ENCODE measurements around the gene CDHR2. TPM values are rescaled to one million over a fixed set of nuclear protein-coding genes. Genes with fewer than 3 reads are reported as not detected.
A peak's percentile ranks its signal among the peaks of the same experiment; 100 is the strongest.

CDHR2 gene
- total and polyA plus RNA-seq, 4 experiments from 2014 or later, result 2.9 TPM; not detected in 2

DNA sequence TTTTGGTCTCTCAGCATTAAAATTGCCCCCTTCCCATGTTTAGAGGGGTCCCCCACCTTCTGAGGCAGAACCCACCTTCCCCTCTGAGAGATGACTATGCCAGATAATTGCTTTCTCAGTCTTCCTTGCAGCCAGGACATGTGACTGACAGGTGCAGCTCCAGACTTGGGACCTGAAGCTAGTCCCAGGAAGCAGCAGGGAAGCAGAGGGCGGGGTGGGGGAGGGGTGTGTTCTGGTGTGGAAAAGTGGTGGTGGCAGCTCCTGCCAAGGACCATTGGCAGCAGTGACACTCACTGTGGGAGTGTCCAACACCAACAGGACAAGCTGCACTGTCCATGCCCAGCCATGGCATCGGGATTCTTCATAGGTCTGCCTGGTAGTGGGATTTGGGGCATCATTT, 83.6 kb downstream of the CDHR2 start:
- no peak overlapping the region for H3K27ac ChIP-seq (ENCODE audit: low read depth, low read length)
- peaks cover 0 to 1% of the 10 kb centered on the region in 2 donors for H3K36me3 Mint-ChIP-seq
- POLR2A ChIA-PET (ENCODE audit: partially characterized antibody), result no interaction called here
- no peak for DNase-seq
- H3K27me3 Mint-ChIP-seq, result peaks cover 50 to 61% of the 10 kb centered on the region in 2 donors
- H3K9me3 Mint-ChIP-seq, result peaks cover 0 to 7% (median 4%) of the 10 kb centered on the region in 8 donors
- H3K36me3 ChIP-seq (ENCODE audit: insufficient read depth, low read length), result no peaks in the 10 kb centered on the region
- peaks cover 25% of the 10 kb centered on the region for H3K27me3 ChIP-seq (ENCODE audit: insufficient read depth, low read length)
- H3K4me3 ChIP-seq (ENCODE audit: low read length in 2 of 2), result no peak overlapping the region
- H3K27ac Mint-ChIP-seq, result no peak overlapping the region
- H3K9me3 ChIP-seq (ENCODE audit: control insufficient read depth in 1 of 2, low read length in 2 of 2), result no peaks in the 10 kb centered on the region
- H3K4me3 Mint-ChIP-seq, result no peak overlapping the region
- peaks cover 9 to 13% (median 11%) of the 10 kb centered on the region in 4 donors for H3K4me1 Mint-ChIP-seq
- CTCF ChIA-PET (ENCODE audit: partially characterized antibody), result interaction anchor here (1.1 kb wide), 1 partner anchor 27 kb away, joined by 3 read pairs; no protein-coding TSS in a partner anchor
- intact Hi-C loops (cut with micrococcal nuclease), result no loop called here
- peaks cover 16% of the 10 kb centered on the region for H3K4me1 ChIP-seq (ENCODE audit: insufficient read depth, low read length)

DNA sequence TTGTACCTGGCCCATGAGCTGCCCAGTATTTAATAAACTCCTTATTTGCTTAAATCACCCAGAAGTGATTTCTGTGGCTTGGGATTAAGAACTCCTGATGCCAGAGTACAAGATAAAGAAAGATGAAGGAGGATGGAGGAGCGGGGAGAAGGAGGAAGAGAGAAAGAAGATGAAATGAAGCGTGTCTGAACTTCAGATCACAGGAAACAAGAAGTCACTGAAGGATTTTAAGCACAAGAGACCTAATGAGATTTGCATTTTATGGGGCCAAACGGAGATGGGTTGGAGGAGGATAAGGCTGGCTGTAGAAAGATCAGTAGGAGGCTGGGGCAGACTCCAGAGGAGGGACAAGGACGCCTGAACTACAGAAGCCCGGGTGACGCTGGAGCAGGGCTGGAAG, 84.5 kb downstream of the CDHR2 start:
- Mint-ChIP-seq H3K9me3 (peaks cover 0 to 7% (median 4%) of the 10 kb centered on the region in 8 donors), H3K4me3 (no peak overlapping the region), H3K27me3 (peaks cover 41 to 54% of the 10 kb centered on the region in 2 donors), H3K4me1 (peaks cover 9 to 13% (median 10%) of the 10 kb centered on the region in 4 donors), H3K36me3 (peaks cover 0 to 1% of the 10 kb centered on the region in 2 donors), H3K27ac (no peak overlapping the region)
- intact Hi-C loops (cut with micrococcal nuclease), result no loop called here
- Histone ChIP-seq H3K36me3 (ENCODE audit: insufficient read depth, low read length) (no peaks in the 10 kb centered on the region), H3K4me3 (ENCODE audit: low read length in 2 of 2) (no peak overlapping the region), H3K27me3 (ENCODE audit: insufficient read depth, low read length) (peaks cover 22% of the 10 kb centered on the region), H3K9me3 (ENCODE audit: control insufficient read depth in 1 of 2, low read length in 2 of 2) (no peaks in the 10 kb centered on the region), H3K27ac (ENCODE audit: low read depth, low read length) (no peak overlapping the region), H3K4me1 (ENCODE audit: insufficient read depth, low read length) (peaks cover 16% of the 10 kb centered on the region)
- POLR2A ChIA-PET (ENCODE audit: partially characterized antibody), result no interaction called here
- CTCF ChIA-PET (ENCODE audit: partially characterized antibody), result interaction anchor here (0.7 kb wide), 1 partner anchor 1597 kb away, joined by 3 read pairs; no protein-coding TSS in a partner anchor
- DNase-seq, result peak in 1 of 5 donors; percentile 6

DNA sequence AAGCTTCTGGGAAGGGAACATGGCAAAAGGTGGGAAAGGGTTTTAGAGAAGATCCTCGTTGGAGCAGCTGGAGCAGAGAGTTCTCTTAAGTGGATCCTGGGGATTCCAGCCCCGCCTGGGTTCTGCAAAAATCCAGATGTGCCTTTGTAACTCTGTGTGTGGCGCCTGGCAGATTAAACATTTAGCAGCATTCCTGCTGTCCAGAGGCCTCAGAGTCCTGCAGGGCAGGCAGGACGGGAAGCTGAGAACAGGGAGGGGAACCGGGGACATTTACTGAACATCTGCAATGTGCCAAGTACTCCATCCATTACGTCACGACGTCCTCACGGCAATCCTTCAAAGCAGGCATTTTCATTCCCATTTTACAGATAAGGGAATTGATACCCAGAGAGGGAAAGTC, 87.3 kb downstream of the CDHR2 start:
- H3K9me3 Mint-ChIP-seq, result peaks cover 0 to 7% (median 4%) of the 10 kb centered on the region in 8 donors
- peaks cover 0 to 5% (median 4%) of the 10 kb centered on the region in 4 donors for H3K4me1 Mint-ChIP-seq
- H3K27me3 Mint-ChIP-seq, result peaks cover 27 to 35% of the 10 kb centered on the region in 2 donors
- no peak overlapping the region for H3K4me3 ChIP-seq (ENCODE audit: low read length in 2 of 2)
- no peaks in the 10 kb centered on the region for H3K9me3 ChIP-seq (ENCODE audit: control insufficient read depth in 1 of 2, low read length in 2 of 2)
- POLR2A ChIA-PET (ENCODE audit: partially characterized antibody), result no interaction called here
- CTCF ChIA-PET (ENCODE audit: partially characterized antibody), result interaction anchor here (2.1 kb wide), 1 partner anchor 24 kb away, joined by 8 read pairs; no protein-coding TSS in a partner anchor
- H3K36me3 ChIP-seq (ENCODE audit: insufficient read depth, low read length), result no peaks in the 10 kb centered on the region
- peaks cover 0 to 1% of the 10 kb centered on the region in 2 donors for H3K36me3 Mint-ChIP-seq
- intact Hi-C loops (cut with micrococcal nuclease), result no loop called here
- H3K27me3 ChIP-seq (ENCODE audit: insufficient read depth, low read length), result peaks cover 7% of the 10 kb centered on the region
- DNase-seq, result no peak
- H3K27ac Mint-ChIP-seq, result no peak overlapping the region
- H3K4me1 ChIP-seq (ENCODE audit: insufficient read depth, low read length), result no peaks in the 10 kb centered on the region
- no peak overlapping the region for H3K4me3 Mint-ChIP-seq
- no peak overlapping the region for H3K27ac ChIP-seq (ENCODE audit: low read depth, low read length)

DNA sequence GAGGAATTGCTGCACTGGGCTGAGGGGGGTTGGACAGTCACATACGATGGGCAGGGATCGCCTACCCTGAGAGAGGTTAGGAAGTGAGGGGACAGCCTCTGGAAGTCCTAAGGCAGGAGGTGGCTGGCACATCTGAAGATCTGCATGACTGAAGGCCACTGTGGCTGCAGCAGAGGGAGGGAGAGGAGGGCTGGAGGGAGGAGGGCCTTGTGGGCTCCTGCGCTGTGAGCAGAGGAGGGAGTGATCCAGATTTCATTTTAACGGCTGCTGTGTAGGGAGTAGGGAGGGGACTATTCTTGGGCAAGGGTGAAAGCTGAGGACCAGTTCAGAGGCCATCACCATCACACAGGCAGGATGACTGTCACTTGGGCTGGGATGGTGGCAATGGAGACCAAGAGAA, 88.4 kb downstream of the CDHR2 start:
- ChIA-PET CTCF (ENCODE audit: partially characterized antibody) (no interaction called here), POLR2A (ENCODE audit: partially characterized antibody) (no interaction called here)
- H3K36me3 ChIP-seq (ENCODE audit: insufficient read depth, low read length), result no peaks in the 10 kb centered on the region
- peaks cover 24 to 29% of the 10 kb centered on the region in 2 donors for H3K27me3 Mint-ChIP-seq
- H3K4me1 Mint-ChIP-seq, result peaks cover 0 to 5% (median 4%) of the 10 kb centered on the region in 4 donors
- H3K27me3 ChIP-seq (ENCODE audit: insufficient read depth, low read length), result peaks cover 1% of the 10 kb centered on the region
- intact Hi-C loops (cut with micrococcal nuclease), result no loop called here
- H3K9me3 Mint-ChIP-seq, result peaks cover 0 to 7% (median 4%) of the 10 kb centered on the region in 8 donors
- no peak for DNase-seq
- H3K27ac ChIP-seq (ENCODE audit: low read depth, low read length), result no peak overlapping the region
- no peak overlapping the region for H3K4me3 ChIP-seq (ENCODE audit: low read length in 2 of 2)
- no peak overlapping the region for H3K27ac Mint-ChIP-seq
- no peak overlapping the region for H3K4me3 Mint-ChIP-seq
- no peaks in the 10 kb centered on the region for H3K4me1 ChIP-seq (ENCODE audit: insufficient read depth, low read length)
- peaks cover 0 to 1% of the 10 kb centered on the region in 2 donors for H3K36me3 Mint-ChIP-seq
- no peaks in the 10 kb centered on the region for H3K9me3 ChIP-seq (ENCODE audit: control insufficient read depth in 1 of 2, low read length in 2 of 2)

DNA sequence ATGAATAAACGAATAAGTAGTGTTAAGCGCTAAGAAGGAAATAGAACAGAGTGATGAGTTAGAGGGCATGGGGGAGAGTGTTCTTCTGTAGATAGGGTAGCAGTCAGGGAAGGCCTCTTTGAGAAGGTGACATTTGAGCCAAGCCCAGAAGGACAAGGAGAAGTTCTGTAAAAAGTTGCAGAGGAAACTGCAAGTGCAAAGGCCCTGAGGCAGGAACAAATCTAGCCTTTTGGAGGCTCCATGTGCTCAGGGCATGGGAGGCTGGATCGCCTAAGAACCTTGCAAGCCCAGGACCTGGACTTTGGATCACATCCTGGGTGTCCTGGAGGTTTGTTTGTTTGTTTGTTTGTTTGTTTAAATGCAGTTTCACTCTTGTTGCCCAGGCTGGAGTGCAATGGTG, 89.3 kb downstream of the CDHR2 start:
- H3K27ac Mint-ChIP-seq, result peak overlapping the region in 1 of 7 donors; percentile 14
- H3K36me3 Mint-ChIP-seq, result peaks cover 0 to 1% of the 10 kb centered on the region in 2 donors
- DNase-seq, result peak in 1 of 5 donors; percentile 0
- ChIA-PET POLR2A (ENCODE audit: partially characterized antibody) (no interaction called here), CTCF (ENCODE audit: partially characterized antibody) (interaction anchor here (1.0 kb wide), 1 partner anchor 22 kb away, joined by 3 read pairs; no protein-coding TSS in a partner anchor)
- Histone ChIP-seq H3K4me3 (ENCODE audit: low read length in 2 of 2) (no peak overlapping the region), H3K36me3 (ENCODE audit: insufficient read depth, low read length) (no peaks in the 10 kb centered on the region), H3K9me3 (ENCODE audit: control insufficient read depth in 1 of 2, low read length in 2 of 2) (no peaks in the 10 kb centered on the region), H3K27ac (ENCODE audit: low read depth, low read length) (no peak overlapping the region), H3K27me3 (ENCODE audit: insufficient read depth, low read length) (no peaks in the 10 kb centered on the region), H3K4me1 (ENCODE audit: insufficient read depth, low read length) (no peaks in the 10 kb centered on the region)
- peaks cover 22 to 26% of the 10 kb centered on the region in 2 donors for H3K27me3 Mint-ChIP-seq
- intact Hi-C loops (cut with micrococcal nuclease), result no loop called here
- H3K9me3 Mint-ChIP-seq, result peaks cover 0 to 7% (median 4%) of the 10 kb centered on the region in 8 donors
- H3K4me1 Mint-ChIP-seq, result peaks cover 0 to 5% (median 4%) of the 10 kb centered on the region in 4 donors
- no peak overlapping the region for H3K4me3 Mint-ChIP-seq

DNA sequence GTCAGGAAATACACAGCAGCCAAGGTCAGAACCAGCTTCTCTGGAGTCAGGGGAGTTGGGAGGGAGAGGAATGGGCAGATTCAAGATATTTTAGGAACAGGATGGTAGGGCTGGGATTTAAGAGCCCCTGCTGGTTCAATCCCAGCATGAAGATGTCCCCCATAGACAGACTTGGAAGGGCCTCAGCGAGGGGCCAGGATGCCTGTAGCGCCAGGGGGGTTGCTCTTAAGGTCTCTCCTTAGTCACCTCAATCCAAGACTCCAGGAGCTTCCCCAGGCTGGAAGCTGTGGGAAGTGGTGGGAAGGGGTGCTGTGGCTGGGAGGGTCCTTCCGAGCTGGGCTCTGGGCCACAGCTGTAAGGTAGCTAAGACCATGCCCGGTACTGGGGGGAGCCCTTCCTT, 90.1 kb downstream of the CDHR2 start:
- ChIA-PET POLR2A (ENCODE audit: partially characterized antibody) (no interaction called here), CTCF (ENCODE audit: partially characterized antibody) (interaction anchor here (1.0 to 3.9 kb wide), 2 partner anchors 21 to 22 kb away, joined by 3 to 22 read pairs; no protein-coding TSS in a partner anchor)
- no peaks in the 10 kb centered on the region for H3K27me3 ChIP-seq (ENCODE audit: insufficient read depth, low read length)
- H3K4me3 ChIP-seq (ENCODE audit: low read length in 2 of 2), result no peak overlapping the region
- H3K9me3 ChIP-seq (ENCODE audit: control insufficient read depth in 1 of 2, low read length in 2 of 2), result no peaks in the 10 kb centered on the region
- Mint-ChIP-seq H3K9me3 (peaks cover 0 to 7% (median 4%) of the 10 kb centered on the region in 8 donors), H3K4me1 (no peaks in the 10 kb centered on the region), H3K27ac (no peak overlapping the region), H3K27me3 (peaks cover 15 to 18% of the 10 kb centered on the region in 2 donors), H3K4me3 (no peak overlapping the region), H3K36me3 (peaks cover 0 to 1% of the 10 kb centered on the region in 2 donors)
- no peak overlapping the region for H3K27ac ChIP-seq (ENCODE audit: low read depth, low read length)
- no peak for DNase-seq
- intact Hi-C loops (cut with micrococcal nuclease), result no loop called here
- no peaks in the 10 kb centered on the region for H3K36me3 ChIP-seq (ENCODE audit: insufficient read depth, low read length)
- no peaks in the 10 kb centered on the region for H3K4me1 ChIP-seq (ENCODE audit: insufficient read depth, low read length)

DNA sequence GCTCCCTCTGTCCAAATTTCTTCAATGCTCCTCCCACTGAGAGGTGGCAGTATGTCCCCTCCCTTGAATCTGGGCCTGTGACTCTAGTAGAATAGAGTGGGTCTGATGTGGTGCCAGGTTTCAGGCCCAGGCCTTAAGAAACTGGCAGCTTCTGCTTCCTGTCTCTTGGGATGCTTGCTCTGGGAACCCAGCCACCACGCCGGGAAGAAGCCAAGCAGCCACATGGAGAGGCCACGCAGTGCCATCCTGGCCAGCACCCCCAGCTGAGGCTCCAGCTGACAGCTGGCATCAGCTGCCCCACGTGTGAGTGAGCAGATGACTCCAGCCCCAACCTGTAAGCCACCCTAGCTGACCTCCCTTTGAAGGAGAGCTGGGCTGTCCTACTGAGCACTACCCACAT, 90.8 kb downstream of the CDHR2 start:
- Histone ChIP-seq H3K4me1 (ENCODE audit: insufficient read depth, low read length) (no peaks in the 10 kb centered on the region), H3K9me3 (ENCODE audit: control insufficient read depth in 1 of 2, low read length in 2 of 2) (no peaks in the 10 kb centered on the region), H3K27me3 (ENCODE audit: insufficient read depth, low read length) (no peaks in the 10 kb centered on the region), H3K36me3 (ENCODE audit: insufficient read depth, low read length) (no peaks in the 10 kb centered on the region), H3K27ac (ENCODE audit: low read depth, low read length) (no peak overlapping the region), H3K4me3 (ENCODE audit: low read length in 2 of 2) (no peak overlapping the region)
- CTCF ChIA-PET (ENCODE audit: partially characterized antibody), result interaction anchor here (3.9 kb wide), 1 partner anchor 21 kb away, joined by 22 read pairs; no protein-coding TSS in a partner anchor
- intact Hi-C loops (cut with micrococcal nuclease), result no loop called here
- DNase-seq, result no peak
- Mint-ChIP-seq H3K27ac (no peak overlapping the region), H3K36me3 (peaks cover 0 to 1% of the 10 kb centered on the region in 2 donors), H3K4me3 (no peak overlapping the region), H3K27me3 (peaks cover 11 to 14% of the 10 kb centered on the region in 2 donors), H3K4me1 (no peaks in the 10 kb centered on the region), H3K9me3 (peaks cover 0 to 7% (median 2%) of the 10 kb centered on the region in 8 donors)
- POLR2A ChIA-PET (ENCODE audit: partially characterized antibody), result interaction anchor here (0.6 kb wide), 1 partner anchor 14 kb away, joined by 4 read pairs; no protein-coding TSS in a partner anchor

Data from CD4-positive, alpha-beta memory T cell (primary cell).